HTR-8/SVneo (cell line): Measurements from ENCODE around the gene PHF21A.

ENCODE experiments used
- DNase-seq: peaks from one replicate; pipeline ENCODE4 v3.0.0; 2011; ENCODE audit warnings: low spot score, mixed read lengths; ENCODE audit not compliant: insufficient read length
- FAIRE-seq: peaks from 2 replicates; lab custom pipeline; 2011; peaks lifted over from hg19 to GRCh38; lab: Jason Lieb, UNC

PHF21A gene

GRCh38 chr11:45926536-45927331, 194.5 kb downstream of the PHF21A start:
- DNase-seq (no peak), FAIRE-seq (no peak)

GRCh38 chr11:45926001-45926401, 195.3 kb downstream of the PHF21A start:
- DNase-seq (no peak), FAIRE-seq (no peak)

GRCh38 chr11:45925550-45925949, 195.7 kb downstream of the PHF21A start:
- FAIRE-seq (no peak), DNase-seq (no peak)

GRCh38 chr11:45924927-45925326, 196.3 kb downstream of the PHF21A start:
- no peak for FAIRE-seq

GRCh38 chr11:45924036-45924915, 197.0 kb downstream of the PHF21A start:
- DNase-seq = no peak
- FAIRE-seq = no peak

More at GRCh38 chr11:45924927-45925326, 196.3 kb downstream of the PHF21A start:
- DNase-seq = no peak

- DNase-seq (peak; percentile 79), FAIRE-seq (no peak)
Observed at GRCh38 chr11:45922425-45923082, 198.7 kb downstream of the PHF21A start, which contains the start of gene LARGE2. Gene LARGE2, plus strand, starts transcription at chr11:45922656. Its CDS starts 227 bp downstream, at chr11:45922883.

GRCh38 chr11:45921561-45922424, 199.5 kb downstream of the PHF21A start:
- FAIRE-seq (no peak), DNase-seq (no peak)

- DNase-seq (no peak), FAIRE-seq (no peak)
Observed at GRCh38 chr11:45920531-45921477, 200.4 kb downstream of the PHF21A start.

GRCh38 chr11:45919806-45920530, 201.3 kb downstream of the PHF21A start:
- FAIRE-seq = no peak
- DNase-seq = no peak

GRCh38 chr11:45918962-45919675, 202.1 kb downstream of the PHF21A start:
- DNase-seq (no peak), FAIRE-seq (no peak)

- peak; percentile 64 for FAIRE-seq
Observed at GRCh38 chr11:45918331-45918941, 202.8 kb downstream of the PHF21A start.

GRCh38 chr11:45917623-45918330, 203.5 kb downstream of the PHF21A start, which contains the start of gene PEX16:
Gene PEX16, minus strand, starts transcription at chr11:45917877. Its CDS starts 66 bp downstream, at chr11:45917811.
- DNase-seq (peak; percentile 98), FAIRE-seq (peak; percentile 58)

More at GRCh38 chr11:45918331-45918941, 202.8 kb downstream of the PHF21A start:
- DNase-seq = peak; percentile 90

GRCh38 chr11:45917286-45917622, 204.0 kb downstream of the PHF21A start:
- DNase-seq (no peak), FAIRE-seq (no peak)

- FAIRE-seq (no peak), DNase-seq (no peak)
Observed at GRCh38 chr11:45915446-45915845, 205.8 kb downstream of the PHF21A start.

- DNase-seq (no peak), FAIRE-seq (no peak)
Observed at GRCh38 chr11:45913942-45914635, 207.2 kb downstream of the PHF21A start.

GRCh38 chr11:45913514-45913913, 207.7 kb downstream of the PHF21A start:
- no peak for FAIRE-seq

More at GRCh38 chr11:45913514-45913913, 207.7 kb downstream of the PHF21A start:
- DNase-seq = no peak
